Measurements from ENCODE around the gene NIPBL. TPM values are rescaled to one million over a fixed set of nuclear protein-coding genes. Genes with fewer than 3 reads are reported as not detected.
A peak's percentile ranks its signal among the peaks of the same experiment; 100 is the strongest.

The NIPBL gene
- total RNA-seq, 1 experiment from 2014 or later = 69.5 TPM

DNA sequence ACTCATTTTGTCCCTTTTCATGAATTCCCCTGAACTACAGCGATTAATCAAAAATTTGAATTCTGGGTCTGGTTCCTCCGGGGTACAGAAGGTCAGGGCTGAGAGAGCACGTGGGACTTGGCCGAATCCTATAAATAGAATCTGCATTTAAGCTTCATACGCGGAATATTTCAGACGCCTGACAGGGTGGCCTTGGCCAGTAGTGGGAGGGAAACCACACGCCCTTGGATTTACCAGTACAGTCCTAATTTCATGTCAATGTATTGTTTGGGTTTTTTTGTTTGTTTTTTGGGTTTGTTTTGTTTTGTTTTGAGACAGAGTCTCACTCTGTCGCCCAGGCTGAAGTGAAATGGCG is 21.5 kb upstream of the NIPBL start:
- Histone ChIP-seq H3K27ac (ENCODE audit: low read depth, low read length, poor library complexity, severe bottlenecking) (no peak overlapping the region), H3K27me3 (replicated peaks; ENCODE audit: insufficient read depth, low read depth, low read length, poor library complexity) (no peaks in the 10 kb centered on the region), H3K4me1 (ENCODE audit: insufficient read depth, low read length, poor library complexity, severe bottlenecking) (no peaks in the 10 kb centered on the region), H3K4me3 (ENCODE audit: low read depth, low read length, poor library complexity, severe bottlenecking) (no peak overlapping the region), H3K36me3 (ENCODE audit: insufficient read depth, low read length, poor library complexity, severe bottlenecking) (no peaks in the 10 kb centered on the region), H3K9me3 (ENCODE audit: low read depth, low read length, poor library complexity, severe bottlenecking) (no peaks in the 10 kb centered on the region)
- BruUV-seq (replicated peaks) = no TSS peak
- no peak for TF ChIP-seq CTCF (conservative IDR thresholded peaks at IDR 0.05; ENCODE audit: low read depth, low read length)
- no peak for TF ChIP-seq EZH2 (IDR thresholded peaks at IDR 0.05; ENCODE audit: borderline replicate concordance, low read depth, low read length, poor library complexity, severe bottlenecking)
- DNase-seq (ENCODE audit: low spot score) = no peak
- intact Hi-C loops (cut with micrococcal nuclease; ENCODE audit: unreplicated experiment) = no loop called here
- ChIA-PET CTCF (interaction anchor here (0.8 kb wide), 1 partner anchor 20 kb away, joined by 3 read pairs; no protein-coding TSS in a partner anchor), POLR2A (ENCODE audit: low non-redundant PET) (no interaction called here)

GRCh38 chr5:36861871-36862270 is 14.7 kb upstream of the NIPBL start:
- TF ChIP-seq EZH2 (IDR thresholded peaks at IDR 0.05; ENCODE audit: borderline replicate concordance, low read depth, low read length, poor library complexity, severe bottlenecking) (no peak), CTCF (conservative IDR thresholded peaks at IDR 0.05; ENCODE audit: low read depth, low read length) (no peak)
- Histone ChIP-seq H3K36me3 (ENCODE audit: insufficient read depth, low read length, poor library complexity, severe bottlenecking) (no peaks in the 10 kb centered on the region), H3K27me3 (replicated peaks; ENCODE audit: insufficient read depth, low read depth, low read length, poor library complexity) (no peaks in the 10 kb centered on the region), H3K9me3 (ENCODE audit: low read depth, low read length, poor library complexity, severe bottlenecking) (no peaks in the 10 kb centered on the region), H3K4me3 (ENCODE audit: low read depth, low read length, poor library complexity, severe bottlenecking) (no peak overlapping the region), H3K4me1 (ENCODE audit: insufficient read depth, low read length, poor library complexity, severe bottlenecking) (no peaks in the 10 kb centered on the region), H3K27ac (ENCODE audit: low read depth, low read length, poor library complexity, severe bottlenecking) (no peak overlapping the region)
- CTCF ChIA-PET = no interaction called here
- no peak for DNase-seq (ENCODE audit: low spot score)
- intact Hi-C loops (cut with micrococcal nuclease; ENCODE audit: unreplicated experiment) = no loop called here
- POLR2A ChIA-PET (ENCODE audit: low non-redundant PET) = no interaction called here
- BruUV-seq (replicated peaks) = no TSS peak

DNA sequence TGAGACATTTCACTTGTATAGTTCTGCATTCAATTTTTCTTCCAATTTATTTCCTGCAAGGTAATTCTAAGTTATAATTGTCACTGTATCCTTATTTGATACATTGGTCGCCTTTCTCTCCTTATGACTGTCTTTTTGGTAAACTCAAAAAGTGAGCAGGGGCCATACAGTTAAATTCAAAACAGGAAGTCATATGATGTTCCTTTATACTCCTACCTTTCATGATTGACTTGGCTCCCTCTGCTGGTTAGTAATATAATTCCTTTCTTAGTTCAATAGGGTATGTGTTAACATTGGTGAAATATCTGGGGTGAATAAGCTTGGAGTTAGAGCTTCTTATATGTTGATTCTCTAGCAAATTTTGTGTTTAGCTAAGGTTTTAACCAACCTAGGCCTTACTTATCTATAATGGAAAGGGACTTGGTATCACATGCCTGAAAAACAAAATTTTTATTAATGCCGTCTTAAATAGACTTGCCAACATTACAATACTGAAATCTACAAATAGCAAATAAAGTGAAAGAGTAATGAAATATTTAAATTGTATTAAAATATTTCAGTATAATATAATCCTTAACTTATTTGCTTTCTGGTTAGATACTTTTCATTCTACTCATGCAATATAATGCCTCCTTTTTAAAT is 6.0 kb upstream of the NIPBL start:
- peak; percentile 87 for DNase-seq (ENCODE audit: low spot score)
- Histone ChIP-seq H3K9me3 (ENCODE audit: low read depth, low read length, poor library complexity, severe bottlenecking) (no peaks in the 10 kb centered on the region), H3K27ac (ENCODE audit: low read depth, low read length, poor library complexity, severe bottlenecking) (no peak overlapping the region), H3K27me3 (replicated peaks; ENCODE audit: insufficient read depth, low read depth, low read length, poor library complexity) (no peaks in the 10 kb centered on the region), H3K4me1 (ENCODE audit: insufficient read depth, low read length, poor library complexity, severe bottlenecking) (peaks cover 22% of the 10 kb centered on the region), H3K36me3 (ENCODE audit: insufficient read depth, low read length, poor library complexity, severe bottlenecking) (peaks cover 3% of the 10 kb centered on the region), H3K4me3 (ENCODE audit: low read depth, low read length, poor library complexity, severe bottlenecking) (no peak overlapping the region)
- intact Hi-C loops (cut with micrococcal nuclease; ENCODE audit: unreplicated experiment) = loop anchor here (10.0 kb wide), 1 partner anchor 716 kb away; the partner anchor contains the start of genes LMBRD2 and SKP2
- TF ChIP-seq EZH2 (IDR thresholded peaks at IDR 0.05; ENCODE audit: borderline replicate concordance, low read depth, low read length, poor library complexity, severe bottlenecking) (no peak), CTCF (conservative IDR thresholded peaks at IDR 0.05; ENCODE audit: low read depth, low read length) (peak; percentile 74)
- POLR2A ChIA-PET (ENCODE audit: low non-redundant PET) = no interaction called here
- CTCF ChIA-PET = interaction anchor here (0.6 to 1.2 kb wide), 4 partner anchors 8 to 131 kb away, joined by 3 to 5 read pairs (median 4); no protein-coding TSS in a partner anchor
- no TSS peak for BruUV-seq (replicated peaks)
